WTC11 (cell line): ENCODE data around the gene BTNL9. TPM values are rescaled to one million over a fixed set of nuclear protein-coding genes. Genes with fewer than 3 reads are reported as not detected.

ENCODE experiments used
- ATF1 ChIP-seq: sonication (generic); formaldehyde crosslinking; IDR thresholded peaks from 2 replicates; pipeline ENCODE4 v1.8.1; 2023; ENCODE audit warnings: mild to moderate bottlenecking, moderate library complexity, missing genetic modification reagents
- CREB1 ChIP-seq: sonication (generic); formaldehyde crosslinking; IDR thresholded peaks from 2 replicates; pipeline ENCODE4 v1.8.0; 2023; ENCODE audit warnings: mild to moderate bottlenecking, missing genetic modification reagents
- ESRRA ChIP-seq: sonication (generic); formaldehyde crosslinking; IDR thresholded peaks from 2 replicates; pipeline ENCODE4 v1.8.1; 2022; ENCODE audit warnings: mild to moderate bottlenecking, missing genetic modification reagents, borderline replicate concordance
- FOXJ3 ChIP-seq: sonication (generic); formaldehyde crosslinking; IDR thresholded peaks from 2 replicates; pipeline ENCODE4 v1.9.0; 2021; ENCODE audit warnings: missing genetic modification reagents, mild to moderate bottlenecking, borderline replicate concordance
- FOXK1 ChIP-seq: sonication (generic); formaldehyde crosslinking; IDR thresholded peaks from 2 replicates; pipeline ENCODE4 v1.8.0; 2022; ENCODE audit warnings: mild to moderate bottlenecking, moderate library complexity, missing genetic modification reagents
- GABPB1 ChIP-seq: sonication (generic); formaldehyde crosslinking; IDR thresholded peaks from 2 replicates; pipeline ENCODE4 v1.8.1; 2023; ENCODE audit warnings: mild to moderate bottlenecking, missing genetic modification reagents
- GTF2I ChIP-seq: fragments of 250-450 bp; sonication (Bioruptor Pico); conservative IDR thresholded peaks from 2 replicates; pipeline ENCODE4 v1.4.0; 2021; ENCODE audit warnings: mild to moderate bottlenecking
- IRF1 ChIP-seq: sonication (generic); formaldehyde crosslinking; IDR thresholded peaks from 2 replicates; pipeline ENCODE4 v1.8.0; 2023; ENCODE audit warnings: missing genetic modification reagents
- JAZF1 ChIP-seq: fragments of 250-450 bp; sonication (Bioruptor Pico); IDR thresholded peaks from 2 replicates; pipeline ENCODE4 v1.9.0; 2021; ENCODE audit warnings: moderate library complexity, mild to moderate bottlenecking, inconsistent platforms
- KAT7 ChIP-seq: sonication (generic); formaldehyde crosslinking; IDR thresholded peaks from 2 replicates; pipeline ENCODE4 v1.8.1; 2023; ENCODE audit warnings: missing genetic modification reagents, mild to moderate bottlenecking, borderline replicate concordance
- MXD4 ChIP-seq: fragments of 250-450 bp; sonication (Bioruptor Pico); IDR thresholded peaks from 2 replicates; pipeline ENCODE4 v1.8.0; 2021; ENCODE audit warnings: mild to moderate bottlenecking, moderate library complexity, borderline replicate concordance
- NFE2L1 ChIP-seq: sonication (generic); formaldehyde crosslinking; IDR thresholded peaks from 2 replicates; pipeline ENCODE4 v1.8.1; 2023; ENCODE audit warnings: missing genetic modification reagents
- NR3C1 ChIP-seq: sonication (generic); formaldehyde crosslinking; conservative IDR thresholded peaks from 2 replicates; pipeline ENCODE4 v1.8.1; 2023; ENCODE audit warnings: low read depth, mild to moderate bottlenecking, missing genetic modification reagents
- OVOL2 ChIP-seq: fragments of 250-450 bp; sonication (Bioruptor Pico); IDR thresholded peaks from 2 replicates; pipeline ENCODE4 v1.9.0; 2021; ENCODE audit warnings: mild to moderate bottlenecking, borderline replicate concordance
- PREB ChIP-seq: sonication (generic); formaldehyde crosslinking; IDR thresholded peaks from 2 replicates; pipeline ENCODE4 v1.8.1; 2022; ENCODE audit warnings: mild to moderate bottlenecking, missing genetic modification reagents, moderate library complexity, borderline replicate concordance
- SMAD3 ChIP-seq: sonication (generic); formaldehyde crosslinking; IDR thresholded peaks from 2 replicates; pipeline ENCODE4 v1.8.0; 2022; ENCODE audit warnings: missing genetic modification reagents, mild to moderate bottlenecking, borderline replicate concordance
- SP1 ChIP-seq: sonication (generic); formaldehyde crosslinking; conservative IDR thresholded peaks from 2 replicates; pipeline ENCODE4 v1.8.1; 2022; ENCODE audit warnings: missing genetic modification reagents
- TCF7 ChIP-seq: sonication (generic); formaldehyde crosslinking; IDR thresholded peaks from 2 replicates; pipeline ENCODE4 v1.8.0; 2022; ENCODE audit warnings: mild to moderate bottlenecking, low read depth, missing genetic modification reagents, moderate library complexity
- USF1 ChIP-seq: sonication (generic); formaldehyde crosslinking; IDR thresholded peaks from 2 replicates; pipeline ENCODE4 v1.8.0; 2022; ENCODE audit warnings: mild to moderate bottlenecking, missing genetic modification reagents
- USF2 ChIP-seq: sonication (generic); formaldehyde crosslinking; IDR thresholded peaks from 2 replicates; pipeline ENCODE4 v1.8.1; 2023; ENCODE audit warnings: mild to moderate bottlenecking, missing genetic modification reagents, moderate library complexity
- ZNF121 ChIP-seq: sonication (generic); formaldehyde crosslinking; IDR thresholded peaks from 2 replicates; pipeline ENCODE4 v1.8.0; 2023; ENCODE audit warnings: missing genetic modification reagents
- ZNF281 ChIP-seq: sonication (generic); formaldehyde crosslinking; IDR thresholded peaks from 2 replicates; pipeline ENCODE4 v1.8.0; 2023; ENCODE audit warnings: mild to moderate bottlenecking, missing genetic modification reagents
- ZNF396 ChIP-seq: fragments of 250-450 bp; sonication (Bioruptor Pico); IDR thresholded peaks from 2 replicates; pipeline ENCODE4 v1.8.0; 2021; ENCODE audit warnings: mild to moderate bottlenecking, moderate library complexity, borderline replicate concordance
- ZNF416 ChIP-seq: fragments of 250-450 bp; sonication (Bioruptor Pico); IDR thresholded peaks from 2 replicates; pipeline ENCODE4 v1.9.0; 2021; ENCODE audit warnings: mild to moderate bottlenecking, inconsistent platforms
- ZNF512 ChIP-seq: sonication (generic); formaldehyde crosslinking; IDR thresholded peaks from 2 replicates; pipeline ENCODE4 v1.8.1; 2022; ENCODE audit warnings: missing genetic modification reagents, borderline replicate concordance
- ZNF532 ChIP-seq: fragments of 250-450 bp; sonication (Bioruptor Pico); IDR thresholded peaks from 2 replicates; pipeline ENCODE4 v1.9.0; 2021; ENCODE audit warnings: mild to moderate bottlenecking, borderline replicate concordance
- total RNA-seq: library from RNA; stranded (reverse); gene quantifications from 3 replicates; pipeline ENCODE4 v1.2.3, GENCODE V29; 2021

Gene BTNL9
- total RNA-seq, 1 experiment from 2014 or later = 3.4 TPM

- TF ChIP-seq GABPB1 (CRISPR knock-in tag) (no peak), IRF1 (CRISPR knock-in tag) (no peak), MXD4 (CRISPR knock-in tag) (no peak), GTF2I (CRISPR knock-in tag) (no peak), ZNF121 (CRISPR knock-in tag) (no peak), USF2 (CRISPR knock-in tag) (peak; percentile 71), ZNF512 (CRISPR knock-in tag) (no peak), NFE2L1 (no peak), ZNF532 (no peak), JAZF1 (CRISPR knock-in tag) (no peak), KAT7 (CRISPR knock-in tag) (no peak), ZNF416 (CRISPR knock-in tag) (no peak), NR3C1 (CRISPR knock-in tag) (no peak), CREB1 (CRISPR knock-in tag) (no peak), FOXK1 (CRISPR knock-in tag) (peak; percentile 80; the same call in 1 of the 2 replicates), ESRRA (CRISPR knock-in tag) (no peak), ZNF396 (CRISPR knock-in tag) (no peak), SMAD3 (CRISPR knock-in tag) (no peak), ZNF281 (CRISPR knock-in tag) (peak; percentile 89; the same call in 1 of the 2 replicates), OVOL2 (CRISPR knock-in tag) (no peak), TCF7 (CRISPR knock-in tag) (no peak), SP1 (peak; percentile 89), PREB (CRISPR knock-in tag) (no peak), USF1 (CRISPR knock-in tag) (no peak), FOXJ3 (CRISPR knock-in tag) (no peak), ATF1 (no peak)
Observed at GRCh38 chr5:181028032-181028819, 11.8 kb upstream of the BTNL9 start (continued).
